Measurements from ENCODE around the gene THEM4.
"Not testable (repeated sequence)": the region's sequence is repeated elsewhere in the genome, so short reads cannot be mapped to it uniquely, and the experiment has no call there.

DNA sequence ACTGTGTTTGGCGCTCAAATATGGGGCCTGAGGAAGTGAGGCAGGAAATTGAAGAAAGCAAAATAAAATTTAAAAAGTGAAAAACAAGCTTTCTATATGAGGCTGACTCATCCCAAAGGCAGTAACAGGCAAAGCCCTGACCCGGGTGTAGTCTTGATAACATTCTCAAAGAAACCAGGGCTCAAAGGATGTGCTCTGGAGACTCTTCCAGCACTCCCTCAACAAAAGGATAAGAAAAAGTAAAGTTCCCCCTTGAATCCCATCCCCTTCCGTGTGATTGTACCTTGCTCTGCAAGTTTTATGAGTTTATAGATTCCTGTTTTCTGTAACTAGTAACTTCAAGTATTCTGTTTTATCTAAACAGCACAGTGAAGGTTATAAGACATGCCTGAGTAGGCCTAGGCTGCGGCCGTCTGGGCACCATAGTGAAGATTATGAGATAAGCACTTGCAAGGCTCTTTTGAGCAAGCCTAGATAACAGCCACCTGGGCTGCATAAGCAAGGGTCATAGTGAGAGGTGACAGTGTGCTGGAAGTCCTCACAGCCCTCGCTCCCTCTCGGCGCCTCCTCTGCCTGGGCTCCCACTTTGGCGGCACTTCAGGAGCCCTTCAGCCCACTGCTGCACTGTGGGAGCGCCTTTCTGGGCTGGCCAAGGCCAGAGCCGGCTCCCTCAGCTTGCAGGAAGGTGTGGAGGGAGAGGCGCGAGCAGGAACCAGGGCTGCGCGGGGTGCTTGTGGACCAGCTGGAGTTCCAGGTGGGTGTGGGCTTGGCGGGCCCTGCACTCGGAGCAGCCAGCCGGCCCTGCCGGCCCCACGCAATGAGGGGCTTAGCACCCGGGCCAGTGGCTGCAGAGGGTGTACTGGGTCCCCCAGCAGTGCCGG, 3.6 kb downstream of the THEM4 start:
- TF ChIP-seq, protein P1, sequence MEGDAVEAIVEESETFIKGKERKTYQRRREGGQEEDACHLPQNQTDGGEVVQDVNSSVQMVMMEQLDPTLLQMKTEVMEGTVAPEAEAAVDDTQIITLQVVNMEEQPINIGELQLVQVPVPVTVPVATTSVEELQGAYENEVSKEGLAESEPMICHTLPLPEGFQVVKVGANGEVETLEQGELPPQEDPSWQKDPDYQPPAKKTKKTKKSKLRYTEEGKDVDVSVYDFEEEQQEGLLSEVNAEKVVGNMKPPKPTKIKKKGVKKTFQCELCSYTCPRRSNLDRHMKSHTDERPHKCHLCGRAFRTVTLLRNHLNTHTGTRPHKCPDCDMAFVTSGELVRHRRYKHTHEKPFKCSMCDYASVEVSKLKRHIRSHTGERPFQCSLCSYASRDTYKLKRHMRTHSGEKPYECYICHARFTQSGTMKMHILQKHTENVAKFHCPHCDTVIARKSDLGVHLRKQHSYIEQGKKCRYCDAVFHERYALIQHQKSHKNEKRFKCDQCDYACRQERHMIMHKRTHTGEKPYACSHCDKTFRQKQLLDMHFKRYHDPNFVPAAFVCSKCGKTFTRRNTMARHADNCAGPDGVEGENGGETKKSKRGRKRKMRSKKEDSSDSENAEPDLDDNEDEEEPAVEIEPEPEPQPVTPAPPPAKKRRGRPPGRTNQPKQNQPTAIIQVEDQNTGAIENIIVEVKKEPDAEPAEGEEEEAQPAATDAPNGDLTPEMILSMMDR (IDR thresholded peaks at IDR 0.05): not testable (repeated sequence)
- TF ChIP-seq POLR2A (IDR thresholded peaks at IDR 0.05): not testable (repeated sequence)

Measured in body of pancreas (tissue), 4 donors.